Fibroblast of lung (primary cell): ENCODE measurements around the gene PRODH2. TPM values are rescaled to one million over a fixed set of nuclear protein-coding genes. Genes with fewer than 3 reads are reported as not detected.

Experiments used
- DNase-seq, 2 donors: peaks; one replicate each; pipeline versions ENCODE4 v3.0.0 to v3.0.0-alpha.2; 2010; ENCODE audit warnings: low read depth in 2 of 2
- H2AFZ ChIP-seq: 2 replicates; pipeline ENCODE4 v1.5.1; 2012; ENCODE audit warnings: low read length, control low read depth, inconsistent platforms
- H3K27ac ChIP-seq: 2 replicates; pipeline ENCODE4 v1.5.1; 2011; ENCODE audit warnings: low read length, control low read depth; ENCODE audit not compliant: insufficient read depth
- H3K27me3 ChIP-seq: 2 replicates; pipeline ENCODE4 v1.5.1; 2011; ENCODE audit warnings: mild to moderate bottlenecking, low read length; ENCODE audit not compliant: control insufficient read depth, insufficient read depth
- H3K36me3 ChIP-seq: 2 replicates; pipeline ENCODE4 v1.5.1; 2011; ENCODE audit warnings: low read length; ENCODE audit not compliant: control insufficient read depth, insufficient read depth
- H3K4me1 ChIP-seq: 2 replicates; pipeline ENCODE4 v1.5.1; 2011; ENCODE audit warnings: low read length; ENCODE audit not compliant: control insufficient read depth, insufficient read depth; ENCODE audit errors: extremely low read depth
- H3K4me2 ChIP-seq: 2 replicates; pipeline ENCODE4 v1.5.1; 2011; ENCODE audit warnings: low read length, control low read depth; ENCODE audit not compliant: insufficient read depth; ENCODE audit errors: extremely low read depth
- H3K4me3 ChIP-seq, 4 experiments: fragments of 200-600 bp in 1 of 4; sonication (generic) in 1 of 4; replicated peaks in 1 of 4; 2 replicates each; pipeline ENCODE4 v1.5.1; 2011 to 2016; ENCODE audit warnings: low read length in 4 of 4, low read depth in 3 of 4, mild to moderate bottlenecking in 3 of 4, control low read depth in 2 of 4, inconsistent platforms in 1 of 4, mixed read lengths in 1 of 4; ENCODE audit not compliant: insufficient read depth in 1 of 4; ENCODE audit errors: control extremely low read depth in 1 of 4
- H3K79me2 ChIP-seq: 2 replicates; pipeline ENCODE4 v1.5.1; 2012; ENCODE audit warnings: mild to moderate bottlenecking, low read length, inconsistent platforms; ENCODE audit not compliant: control insufficient read depth, insufficient read depth
- H3K9ac ChIP-seq: 2 replicates; pipeline ENCODE4 v1.5.1; 2011; ENCODE audit warnings: mild to moderate bottlenecking, low read length, control low read depth; ENCODE audit not compliant: insufficient read depth
- H3K9me3 ChIP-seq: 2 replicates; pipeline ENCODE4 v1.5.1; 2012; ENCODE audit warnings: low read depth, low read length; ENCODE audit not compliant: control insufficient read depth, insufficient read depth
- H4K20me1 ChIP-seq: 2 replicates; pipeline ENCODE4 v1.5.1; 2011; ENCODE audit warnings: low read length; ENCODE audit not compliant: control insufficient read depth, insufficient read depth; ENCODE audit errors: extremely low read depth
- CTCF ChIP-seq, 2 donors: IDR thresholded peaks in 1 of 2; conservative IDR thresholded peaks in 1 of 2; 1 replicate in 1 of 2; 2 replicates in 1 of 2; pipeline ENCODE4 v1.5.1; 2011 to 2012; ENCODE audit warnings: low read length in 2 of 2, control low read depth in 1 of 2, inconsistent platforms in 1 of 2, low read depth in 1 of 2, mild to moderate bottlenecking in 1 of 2
- EZH2 ChIP-seq: IDR thresholded peaks from 2 replicates; pipeline ENCODE4 v1.5.1; 2012; ENCODE audit warnings: low read length, control low read depth, mild to moderate bottlenecking; ENCODE audit errors: missing control alignments
- polyA plus RNA-seq, 2 donors: library from polyadenylated mRNA; depleted of rRNA in 1 of 2; stranded (reverse) in 1 of 2; unstranded in 1 of 2; fragments of >200 nt; gene quantifications; 2 replicates each; pipeline ENCODE4 v1.2.1, GENCODE V29; 2011 to 2012; ENCODE audit warnings: missing spikeins in 1 of 2
- total RNA-seq: library from RNA; depleted of rRNA; stranded (reverse); fragments of >200 nt; gene quantifications from 2 replicates; pipeline ENCODE4 v1.2.1, GENCODE V29; 2014

PRODH2 gene
- total and polyA plus RNA-seq, 2 donors (not counting 1 experiment from before 2014, with no cell fraction given) = not detected

GRCh38 chr19:35780717-35781116, 31.9 kb downstream of the PRODH2 start:
- Histone ChIP-seq H3K36me3 (peaks cover 10% of the 10 kb centered on the region), H3K27ac (no peak overlapping the region), H3K9me3 (no peaks in the 10 kb centered on the region), H3K4me3 (no peak overlapping the region), H3K4me1 (peaks cover 4% of the 10 kb centered on the region), H3K9ac (no peak overlapping the region), H3K4me2 (no peak overlapping the region), H4K20me1 (no peaks in the 10 kb centered on the region), H3K79me2 (peaks cover 3% of the 10 kb centered on the region), H3K27me3 (no peaks in the 10 kb centered on the region), H2AFZ (no peak overlapping the region)
- DNase-seq = no peak
- TF ChIP-seq CTCF (conservative IDR thresholded peaks at IDR 0.05 in 1 of 2, IDR thresholded peaks at IDR 0.05 in 1 of 2; ENCODE audit: low read depth in 1 of 2, low read length in 2 of 2) (no peak), EZH2 (no peak)

DNA sequence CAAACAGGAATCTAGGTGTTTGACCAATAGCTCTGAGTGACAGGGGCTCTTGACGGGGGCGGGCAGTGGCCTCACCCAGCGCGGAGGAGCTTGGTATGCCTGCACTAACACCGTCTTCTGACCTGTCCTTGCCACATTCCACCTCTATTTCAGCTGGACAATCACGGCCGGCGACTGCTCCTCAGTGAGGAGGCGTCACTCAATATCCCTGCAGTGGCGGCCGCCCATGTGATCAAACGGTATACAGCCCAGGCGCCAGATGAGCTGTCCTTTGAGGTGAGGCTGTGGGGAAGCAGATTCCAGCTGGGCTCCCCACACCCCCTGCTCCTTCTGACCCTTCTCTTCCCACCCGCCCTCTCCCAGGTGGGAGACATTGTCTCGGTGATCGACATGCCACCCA, 32.6 kb downstream of the PRODH2 start:
- no peaks in the 10 kb centered on the region for H4K20me1 ChIP-seq
- H3K4me2 ChIP-seq = no peak overlapping the region
- peaks cover 4% of the 10 kb centered on the region for H3K4me1 ChIP-seq
- H3K36me3 ChIP-seq = peaks cover 9% of the 10 kb centered on the region
- TF ChIP-seq CTCF (conservative IDR thresholded peaks at IDR 0.05 in 1 of 2, IDR thresholded peaks at IDR 0.05 in 1 of 2; ENCODE audit: low read depth in 1 of 2, low read length in 2 of 2) (no peak), EZH2 (no peak)
- H2AFZ ChIP-seq = no peak overlapping the region
- no peak for DNase-seq
- H3K27me3 ChIP-seq = no peaks in the 10 kb centered on the region
- peaks cover 3% of the 10 kb centered on the region for H3K79me2 ChIP-seq
- no peak overlapping the region for H3K9ac ChIP-seq
- H3K4me3 ChIP-seq = no peak overlapping the region
- no peak overlapping the region for H3K27ac ChIP-seq
- H3K9me3 ChIP-seq = no peaks in the 10 kb centered on the region

GRCh38 chr19:35779033-35779432, 33.6 kb downstream of the PRODH2 start:
- H3K27me3 ChIP-seq = no peaks in the 10 kb centered on the region
- DNase-seq = no peak

More at GRCh38 chr19:35779033-35779432, 33.6 kb downstream of the PRODH2 start:
- H3K79me2 ChIP-seq = peaks cover 3% of the 10 kb centered on the region
- peaks cover 4% of the 10 kb centered on the region for H3K4me1 ChIP-seq
- no peak overlapping the region for H3K4me2 ChIP-seq
- H3K9ac ChIP-seq = no peak overlapping the region
- H3K9me3 ChIP-seq = no peaks in the 10 kb centered on the region
- no peaks in the 10 kb centered on the region for H4K20me1 ChIP-seq
- H3K27ac ChIP-seq = no peak overlapping the region
- peaks cover 7% of the 10 kb centered on the region for H3K36me3 ChIP-seq
- H2AFZ ChIP-seq = no peak overlapping the region
- no peak for TF ChIP-seq CTCF (conservative IDR thresholded peaks at IDR 0.05 in 1 of 2, IDR thresholded peaks at IDR 0.05 in 1 of 2; ENCODE audit: low read depth in 1 of 2, low read length in 2 of 2)
- TF ChIP-seq EZH2 = no peak
- H3K4me3 ChIP-seq = no peak overlapping the region
